HL-60/S4 treated with phorbol 12-myristate 13-acetate at 8.2 ng/mL for 4 days and 3 days (cell line): ENCODE measurements around the gene ZFHX2.
"Not testable (repeated sequence)": the region's sequence is repeated elsewhere in the genome, so short reads cannot be mapped to it uniquely, and the experiment has no call there.

ENCODE experiments used
- in situ Hi-C: fragments of 300-500 bp; cut with MboI; formaldehyde crosslinking; loops from 2 replicates; pipeline ENCODE4 v1.15.0; 2022; ENCODE audit warnings: low sequenced_read_pairs

The ZFHX2 gene

DNA sequence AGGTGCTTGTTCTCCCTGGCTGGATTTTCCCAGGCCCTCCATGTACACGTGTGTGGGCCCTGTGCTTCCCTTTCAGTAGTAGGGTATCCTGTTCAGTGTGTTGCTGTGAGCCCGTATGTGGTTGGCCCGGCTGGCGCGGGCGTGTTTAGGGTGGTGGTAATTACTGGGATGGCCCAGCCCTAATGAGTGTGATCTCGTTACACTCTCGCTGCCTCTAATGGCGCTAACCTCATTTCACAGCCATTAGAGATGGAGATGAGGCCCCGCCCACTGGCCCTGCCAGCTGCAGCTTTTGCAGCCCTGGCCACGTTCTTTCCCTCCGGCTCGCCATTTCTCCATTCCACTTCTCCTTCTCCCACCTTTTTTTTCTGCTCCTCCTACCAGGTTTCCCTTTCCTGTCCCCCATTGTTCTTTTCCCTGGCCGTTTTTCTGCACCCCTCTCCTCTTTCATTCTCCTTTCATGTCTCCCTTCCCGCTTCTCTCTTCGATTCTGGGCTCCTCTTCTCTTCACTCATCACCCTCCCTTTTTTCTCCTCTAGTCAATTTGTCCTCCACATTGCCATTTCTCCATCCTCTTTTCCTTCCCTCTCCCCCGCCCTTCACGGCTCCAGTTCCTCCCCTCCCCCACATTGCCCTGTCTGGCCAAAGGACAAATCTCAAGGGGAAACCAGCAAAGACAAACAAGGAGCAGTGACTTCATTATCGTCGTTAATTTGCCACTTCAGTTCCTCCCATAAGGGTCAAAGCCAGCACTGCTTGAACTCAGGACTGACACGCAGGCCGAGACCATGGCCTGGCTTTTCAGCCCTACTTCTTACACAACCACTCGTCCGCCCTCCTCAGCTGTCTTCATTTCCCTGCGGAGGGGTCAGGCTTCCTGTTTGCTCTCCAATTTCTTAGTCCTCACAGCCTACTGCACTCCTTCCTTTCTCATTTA is 6.8 kb downstream of the ZFHX2 start:
- in situ Hi-C loops: no loop called here

GRCh38 chr14:23543403-23543802 is 8.2 kb downstream of the ZFHX2 start:
- in situ Hi-C loops: no loop called here

DNA sequence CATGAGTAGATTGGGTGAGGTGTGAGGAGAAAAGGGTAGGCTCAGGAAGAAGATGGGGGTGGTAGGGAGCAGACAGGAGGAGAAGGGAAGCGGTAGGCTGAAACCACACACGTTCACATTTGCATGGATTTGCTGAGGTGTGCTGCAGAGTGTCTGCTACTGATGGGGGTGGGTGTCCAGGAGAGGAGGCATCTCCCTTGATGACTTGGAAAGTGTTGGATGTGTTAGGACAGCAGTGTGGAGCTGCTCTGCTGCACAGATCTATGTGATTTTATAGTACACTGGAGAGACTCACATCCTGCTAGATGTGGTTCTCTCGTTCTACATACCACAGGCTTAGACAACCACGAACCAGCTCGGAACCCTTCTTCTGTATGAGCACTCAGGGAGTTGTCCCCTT is 9.3 kb downstream of the ZFHX2 start:
- in situ Hi-C loops: no loop called here

DNA sequence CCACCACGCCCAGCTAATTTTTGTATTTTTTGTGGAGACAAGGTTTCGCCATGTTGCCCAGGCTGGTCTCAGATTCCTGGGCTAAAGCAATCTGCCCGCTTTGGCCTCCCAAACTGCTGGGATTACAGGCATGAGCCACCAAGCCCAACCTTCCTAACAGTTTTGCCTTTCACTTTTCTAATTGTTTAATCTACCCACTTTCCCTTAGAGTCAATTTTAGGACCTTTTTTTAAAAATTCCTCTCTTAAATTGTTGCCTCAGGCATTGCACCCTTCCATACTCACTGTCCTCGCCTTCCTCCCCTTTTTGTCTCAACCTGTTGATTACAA is 11.5 kb downstream of the ZFHX2 start:
- in situ Hi-C loops: no loop called here

DNA sequence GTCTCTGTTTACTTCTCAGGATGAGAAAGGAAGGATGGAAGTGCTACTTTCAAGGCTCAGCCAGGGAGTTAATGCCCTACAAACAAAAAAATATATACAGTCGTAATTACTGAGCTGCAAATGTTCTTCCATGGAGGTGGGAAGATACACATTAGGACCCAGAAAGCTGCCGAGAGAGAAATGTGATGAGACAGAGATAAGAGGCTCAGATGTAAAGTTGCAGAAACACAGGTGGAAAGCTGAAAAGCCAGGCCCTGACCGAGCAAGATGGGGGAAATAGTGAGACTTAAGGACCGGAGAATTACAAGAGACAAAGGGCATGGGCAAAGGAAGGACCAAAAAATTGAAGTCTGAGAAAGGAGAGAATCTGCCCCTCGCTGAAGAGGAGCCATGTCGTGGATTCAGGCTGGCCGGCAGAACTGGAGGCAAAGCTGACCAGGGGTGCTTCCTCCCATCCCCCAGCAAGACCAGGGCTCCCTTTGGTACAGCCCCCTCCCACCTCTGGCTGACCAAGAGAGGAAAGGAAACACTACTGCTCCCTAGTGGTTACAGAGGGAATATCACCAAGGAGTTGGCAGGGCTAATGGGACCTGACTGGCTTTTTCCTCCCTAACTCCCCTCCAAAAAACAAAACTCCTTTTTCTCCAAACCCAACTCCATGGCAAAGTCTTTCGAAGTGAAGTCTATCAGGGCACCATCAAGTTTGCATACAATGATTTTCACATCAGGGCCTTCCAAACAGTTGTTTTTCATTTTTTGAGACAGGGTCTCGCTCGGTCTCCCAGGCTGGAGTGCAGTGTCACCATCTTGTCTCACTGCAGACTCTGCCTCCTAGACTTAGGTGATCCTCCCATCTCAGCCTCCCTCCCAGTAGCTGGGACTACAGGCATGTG is 12.1 kb downstream of the ZFHX2 start:
- in situ Hi-C loops: no loop called here

DNA sequence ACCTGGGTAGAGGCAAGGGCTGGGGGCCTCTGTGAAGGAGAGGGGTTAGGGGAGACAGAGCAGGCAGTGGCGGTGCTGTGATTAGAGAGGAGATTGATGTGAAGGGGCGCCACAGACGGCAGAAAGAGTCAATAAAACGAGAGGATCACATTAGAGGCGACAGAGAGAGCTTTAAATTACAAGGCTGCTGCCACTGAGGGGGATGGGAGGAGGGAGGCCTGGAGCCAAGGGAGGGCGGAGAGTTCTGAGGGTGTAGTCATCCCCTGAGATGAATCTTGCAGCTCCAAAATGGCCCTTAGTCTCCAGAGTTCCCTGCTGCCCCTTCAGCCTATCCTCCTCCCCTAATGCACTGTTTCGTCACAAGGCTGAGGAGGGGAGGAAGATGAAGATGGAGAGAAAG is 12.8 kb downstream of the ZFHX2 start:
- in situ Hi-C loops: no loop called here

DNA sequence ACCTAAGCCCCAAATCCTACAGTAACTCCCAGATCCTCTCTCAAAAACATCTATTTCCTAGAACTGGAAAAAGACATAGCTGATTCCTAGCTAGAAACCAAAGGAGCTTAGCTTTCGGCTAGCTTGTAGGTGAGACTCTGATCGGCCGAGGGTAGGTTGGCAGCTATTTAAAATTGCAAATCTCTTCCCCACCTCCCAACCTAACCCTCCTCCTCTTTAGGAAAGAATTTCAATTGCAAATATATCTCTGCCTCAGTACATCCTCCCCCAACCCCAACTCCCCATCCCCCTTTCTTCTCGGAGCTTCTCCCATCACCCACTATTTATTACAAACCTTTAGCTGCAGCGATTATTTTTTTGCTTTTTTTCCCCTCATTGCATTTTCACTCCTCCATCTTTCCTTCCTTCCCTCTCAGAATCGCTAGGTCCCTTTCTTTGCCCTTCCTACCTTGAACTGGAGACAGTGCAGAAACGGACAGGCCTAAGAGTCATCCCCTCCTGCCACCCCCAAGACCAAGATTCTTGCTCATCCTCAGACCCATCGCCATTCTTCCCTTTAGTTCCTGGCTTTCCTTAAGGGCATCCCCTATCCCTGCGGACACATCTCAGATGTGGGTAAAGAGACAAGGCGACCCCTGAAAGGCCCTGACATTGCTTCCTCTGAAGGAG is 13.4 kb downstream of the ZFHX2 start:
- in situ Hi-C loops: no loop called here

- in situ Hi-C loops: no loop called here
Measured at GRCh38 chr14:23537351-23538049, 14.1 kb downstream of the ZFHX2 start.

GRCh38 chr14:23536906-23537305 is 14.7 kb downstream of the ZFHX2 start:
- in situ Hi-C loops: not testable (repeated sequence)

- in situ Hi-C loops: no loop called here
Measured at GRCh38 chr14:23536494-23536893, 15.1 kb downstream of the ZFHX2 start.

DNA sequence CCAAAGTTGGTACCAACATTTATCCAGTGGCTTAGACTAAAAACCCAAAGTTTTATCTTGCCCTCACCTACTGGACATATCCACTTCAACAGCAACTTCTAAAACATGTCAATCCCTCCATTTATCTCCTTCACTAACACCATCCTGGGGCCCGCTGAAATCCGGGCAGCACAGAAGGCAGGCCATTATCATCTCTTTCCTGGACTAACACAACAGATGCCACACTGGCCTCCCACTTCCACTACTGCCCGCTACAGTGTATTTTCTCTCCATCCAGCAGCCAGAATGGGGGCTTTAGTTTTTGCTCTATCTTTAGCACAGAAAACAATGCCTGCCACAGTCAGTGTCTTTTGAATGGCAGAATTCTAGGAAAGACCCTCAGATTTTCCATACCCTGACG is 15.6 kb downstream of the ZFHX2 start:
- in situ Hi-C loops: no loop called here

GRCh38 chr14:23533652-23534435 is 17.7 kb downstream of the ZFHX2 start:
- in situ Hi-C loops: no loop called here

DNA sequence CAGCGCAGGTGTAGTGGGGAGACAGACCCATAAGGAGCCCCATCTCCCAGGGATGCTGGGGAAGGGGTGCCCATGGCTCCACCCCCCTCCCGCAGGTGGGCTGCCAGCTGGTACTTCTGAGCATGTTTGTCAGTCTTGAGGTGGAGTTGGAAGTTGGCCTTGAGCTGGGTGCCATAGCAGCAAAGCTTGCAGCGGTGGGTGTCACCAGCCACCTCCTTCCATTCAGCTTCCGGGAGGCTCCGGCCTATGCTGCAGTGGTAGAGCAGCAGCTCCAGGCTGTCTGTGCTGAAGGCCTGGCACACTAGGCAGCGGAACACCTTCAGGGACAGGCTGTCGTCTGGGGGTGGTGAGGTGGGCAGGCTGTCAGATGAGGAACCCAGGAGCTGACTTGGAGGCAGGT is 18.9 kb downstream of the ZFHX2 start:
- in situ Hi-C loops: no loop called here

GRCh38 chr14:23531391-23531790 is 20.2 kb downstream of the ZFHX2 start:
- in situ Hi-C loops: no loop called here

- in situ Hi-C loops: no loop called here
Measured at GRCh38 chr14:23530375-23531055, 21.1 kb downstream of the ZFHX2 start.

GRCh38 chr14:23529016-23529415 is 22.5 kb downstream of the ZFHX2 start:
- in situ Hi-C loops: no loop called here

- in situ Hi-C loops: no loop called here
Measured at GRCh38 chr14:23528555-23528954, 23.0 kb downstream of the ZFHX2 start.

GRCh38 chr14:23525611-23526010 is 26.0 kb downstream of the ZFHX2 start:
- in situ Hi-C loops: no loop called here

- in situ Hi-C loops: no loop called here
Measured at GRCh38 chr14:23524954-23525353, 26.6 kb downstream of the ZFHX2 start.
